ENCODE measurements around the gene CEP83. TPM values are rescaled to one million over a fixed set of nuclear protein-coding genes. Genes with fewer than 3 reads are reported as not detected.

Gene CEP83
- total RNA-seq (10 to 100 TPM; 19.5 to 25.8 TPM), polyA plus RNA-seq (ENCODE audit: insufficient read length in 2 of 2) (10 to 100 TPM; 21.3 to 22.6 TPM)
- long read RNA-seq, donor 1, partial matches to known transcripts = 0 of 1 reads
- long read RNA-seq, donor 1, other reads (novel, unspliced or antisense) = 0 of 1 reads
- long read RNA-seq, donor 2 = 0 reads
- long read RNA-seq, donor 3 = 0 reads
- long read RNA-seq, donor 4, partial matches to known transcripts = 0 of 3 reads
- long read RNA-seq, donor 4, other reads (novel, unspliced or antisense) = 0 of 3 reads

DNA sequence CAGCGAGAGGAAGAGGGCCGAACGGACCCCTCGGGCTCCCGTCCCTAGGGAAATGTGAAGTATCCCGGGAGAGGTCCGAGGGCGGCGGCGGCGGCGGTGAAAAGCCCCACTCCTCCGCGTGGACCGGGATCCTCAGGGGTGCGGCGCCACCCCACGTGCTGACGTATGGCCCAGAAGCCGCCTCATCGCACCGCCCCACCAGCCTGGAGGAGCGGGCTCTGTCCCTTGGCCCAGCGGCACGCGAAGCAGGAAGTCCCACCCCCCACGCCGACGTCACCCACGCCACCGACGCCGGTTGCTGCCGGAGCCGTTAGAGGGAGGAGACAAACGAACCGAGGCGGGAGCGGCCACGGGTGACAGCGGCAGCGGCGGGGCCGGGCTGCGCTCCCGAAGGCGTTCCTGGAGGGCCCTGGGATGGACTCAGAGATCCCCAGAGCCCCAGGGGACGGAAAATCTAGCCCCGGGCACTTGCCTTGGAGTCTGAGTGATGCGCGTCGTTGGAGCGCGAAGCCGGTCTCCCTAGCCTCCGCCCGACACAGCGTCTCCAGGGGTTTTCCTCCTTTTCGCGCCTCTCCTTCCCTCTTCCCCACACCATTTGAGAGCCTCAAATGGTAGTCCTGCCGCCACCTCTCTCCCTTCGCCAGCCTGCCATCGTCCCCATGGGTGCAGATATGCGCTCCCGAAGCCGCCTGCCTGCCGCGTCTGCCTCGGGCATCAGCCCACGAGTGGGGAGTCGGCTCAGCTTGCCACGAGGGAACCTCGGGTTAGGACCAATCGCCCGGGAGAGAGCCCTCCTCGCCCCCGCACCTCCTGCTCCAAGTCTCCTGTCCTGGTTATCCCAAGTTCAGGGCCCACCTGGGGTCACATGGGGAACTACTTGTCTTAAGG lies at the start of gene CEP83:
Gene CEP83, minus strand, starts transcription at position 140 of the 888 bp plus-strand sequence. CDS start 47,377 bp downstream, outside the sequence.
- WGBS (ENCODE audit: insufficient coverage) = under 1% methylated on average over 75 of the region's 77 CpGs
- peak; percentile 80 to 98 (median 90) for DNase-seq (ENCODE audit: low read depth in 4 of 6, low spot score in 6 of 6)
- H3K36me3 ChIP-seq (ENCODE audit: control insufficient read depth, insufficient read depth, low read length) = no peaks in the 10 kb centered on the region
- H3K4me1 ChIP-seq (ENCODE audit: control insufficient read depth, insufficient read depth, low read length) = peaks cover 8% of the 10 kb centered on the region
- no peaks in the 10 kb centered on the region for H3K9me3 ChIP-seq (ENCODE audit: control insufficient read depth, insufficient read depth, low read length)
- H3K27ac ChIP-seq (ENCODE audit: low read depth, low read length) = peak within 1 kb of the TSS; percentile 97
- no peaks in the 10 kb centered on the region for H3K27me3 ChIP-seq (ENCODE audit: control insufficient read depth, insufficient read depth, low read length)
- H3K4me3 ChIP-seq (ENCODE audit: low read depth, low read length) = peak within 1 kb of the TSS; percentile 93

DNA sequence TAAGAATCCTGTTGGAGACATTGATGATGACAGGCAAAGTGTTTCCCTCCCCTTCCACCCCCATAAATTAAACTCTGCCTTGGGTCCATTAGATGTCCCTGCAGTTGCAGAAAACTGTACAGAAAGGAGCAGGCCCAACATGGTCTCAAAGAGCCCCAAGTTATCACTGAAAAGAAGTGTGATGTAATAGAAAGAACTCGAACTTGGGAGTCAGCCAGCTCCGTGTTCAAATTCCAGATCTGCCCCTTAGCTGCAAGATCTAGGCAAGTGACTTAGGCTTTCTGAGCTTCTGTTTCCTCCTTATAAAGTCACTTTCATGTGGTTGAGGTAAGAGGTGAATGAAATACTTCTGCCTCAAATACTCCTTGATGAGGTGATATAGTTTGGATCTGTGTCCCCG lies 49.6 kb upstream of the CEP83 start:
- H3K4me1 ChIP-seq (ENCODE audit: control insufficient read depth, insufficient read depth, low read length) = no peaks in the 10 kb centered on the region
- WGBS (ENCODE audit: insufficient coverage) = 90% methylated on average over 2 of the region's 3 CpGs
- no peaks in the 10 kb centered on the region for H3K27me3 ChIP-seq (ENCODE audit: control insufficient read depth, insufficient read depth, low read length)
- no peak for DNase-seq (ENCODE audit: low read depth in 4 of 6, low spot score in 6 of 6)
- H3K4me3 ChIP-seq (ENCODE audit: low read depth, low read length) = no peak overlapping the region
- H3K9me3 ChIP-seq (ENCODE audit: control insufficient read depth, insufficient read depth, low read length) = no peaks in the 10 kb centered on the region
- H3K27ac ChIP-seq (ENCODE audit: low read depth, low read length) = no peak overlapping the region
- no peaks in the 10 kb centered on the region for H3K36me3 ChIP-seq (ENCODE audit: control insufficient read depth, insufficient read depth, low read length)

DNA sequence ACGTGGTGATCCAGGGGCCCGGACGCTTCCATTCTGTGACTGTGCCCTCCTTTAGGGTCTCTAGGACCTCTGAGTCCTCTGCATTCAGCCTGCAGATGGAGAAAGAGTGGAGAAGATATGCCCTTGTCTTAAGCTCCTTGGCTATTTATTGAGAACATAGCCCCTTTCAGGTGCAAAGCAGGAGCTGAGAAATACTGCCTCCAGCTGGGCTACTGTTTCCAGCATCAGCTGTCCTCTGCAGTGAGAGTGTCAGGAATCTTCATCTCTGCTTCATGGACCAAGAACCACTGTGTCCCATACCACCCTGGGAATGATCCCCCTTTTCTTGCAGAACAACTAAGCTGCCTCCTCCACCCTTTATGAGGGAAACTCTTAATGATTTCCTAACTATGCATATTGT lies 47.8 kb upstream of the CEP83 start:
- Histone ChIP-seq H3K4me1 (ENCODE audit: control insufficient read depth, insufficient read depth, low read length) (no peaks in the 10 kb centered on the region), H3K4me3 (ENCODE audit: low read depth, low read length) (no peak overlapping the region), H3K9me3 (ENCODE audit: control insufficient read depth, insufficient read depth, low read length) (no peaks in the 10 kb centered on the region), H3K36me3 (ENCODE audit: control insufficient read depth, insufficient read depth, low read length) (no peaks in the 10 kb centered on the region), H3K27me3 (ENCODE audit: control insufficient read depth, insufficient read depth, low read length) (no peaks in the 10 kb centered on the region), H3K27ac (ENCODE audit: low read depth, low read length) (no peak overlapping the region)
- WGBS (ENCODE audit: insufficient coverage) = 96% methylated on average over 3 of the region's 3 CpGs
- DNase-seq (ENCODE audit: low read depth in 4 of 6, low spot score in 6 of 6) = no peak

GRCh38 chr12:94504386-94504785 lies 44.7 kb upstream of the CEP83 start:
- Histone ChIP-seq H3K27ac (ENCODE audit: low read depth, low read length) (no peak overlapping the region), H3K27me3 (ENCODE audit: control insufficient read depth, insufficient read depth, low read length) (no peaks in the 10 kb centered on the region), H3K36me3 (ENCODE audit: control insufficient read depth, insufficient read depth, low read length) (no peaks in the 10 kb centered on the region), H3K9me3 (ENCODE audit: control insufficient read depth, insufficient read depth, low read length) (no peaks in the 10 kb centered on the region), H3K4me1 (ENCODE audit: control insufficient read depth, insufficient read depth, low read length) (no peaks in the 10 kb centered on the region), H3K4me3 (ENCODE audit: low read depth, low read length) (no peak overlapping the region)
- WGBS (ENCODE audit: insufficient coverage) = no CpG with 5 or more reads among the region's 1 CpG
- DNase-seq (ENCODE audit: low read depth in 4 of 6, low spot score in 6 of 6) = no peak

GRCh38 chr12:94503619-94504018 lies 44.0 kb upstream of the CEP83 start:
- DNase-seq (ENCODE audit: low read depth in 4 of 6, low spot score in 6 of 6) = no peak
- H3K4me3 ChIP-seq (ENCODE audit: low read depth, low read length) = no peak overlapping the region
- no peaks in the 10 kb centered on the region for H3K4me1 ChIP-seq (ENCODE audit: control insufficient read depth, insufficient read depth, low read length)
- WGBS (ENCODE audit: insufficient coverage) = no CpG with 5 or more reads among the region's 1 CpG
- no peaks in the 10 kb centered on the region for H3K9me3 ChIP-seq (ENCODE audit: control insufficient read depth, insufficient read depth, low read length)
- no peaks in the 10 kb centered on the region for H3K27me3 ChIP-seq (ENCODE audit: control insufficient read depth, insufficient read depth, low read length)
- no peaks in the 10 kb centered on the region for H3K36me3 ChIP-seq (ENCODE audit: control insufficient read depth, insufficient read depth, low read length)
- H3K27ac ChIP-seq (ENCODE audit: low read depth, low read length) = no peak overlapping the region

- no peaks in the 10 kb centered on the region for H3K9me3 ChIP-seq (ENCODE audit: control insufficient read depth, insufficient read depth, low read length)
- WGBS (ENCODE audit: insufficient coverage) = no CpG with 5 or more reads among the region's 3 CpGs
- no peak overlapping the region for H3K4me3 ChIP-seq (ENCODE audit: low read depth, low read length)
- no peaks in the 10 kb centered on the region for H3K36me3 ChIP-seq (ENCODE audit: control insufficient read depth, insufficient read depth, low read length)
- no peak overlapping the region for H3K27ac ChIP-seq (ENCODE audit: low read depth, low read length)
- no peaks in the 10 kb centered on the region for H3K27me3 ChIP-seq (ENCODE audit: control insufficient read depth, insufficient read depth, low read length)
- H3K4me1 ChIP-seq (ENCODE audit: control insufficient read depth, insufficient read depth, low read length) = no peaks in the 10 kb centered on the region
- no peak for DNase-seq (ENCODE audit: low read depth in 4 of 6, low spot score in 6 of 6)
Observed at GRCh38 chr12:94500831-94501567, 41.3 kb upstream of the CEP83 start.

DNA sequence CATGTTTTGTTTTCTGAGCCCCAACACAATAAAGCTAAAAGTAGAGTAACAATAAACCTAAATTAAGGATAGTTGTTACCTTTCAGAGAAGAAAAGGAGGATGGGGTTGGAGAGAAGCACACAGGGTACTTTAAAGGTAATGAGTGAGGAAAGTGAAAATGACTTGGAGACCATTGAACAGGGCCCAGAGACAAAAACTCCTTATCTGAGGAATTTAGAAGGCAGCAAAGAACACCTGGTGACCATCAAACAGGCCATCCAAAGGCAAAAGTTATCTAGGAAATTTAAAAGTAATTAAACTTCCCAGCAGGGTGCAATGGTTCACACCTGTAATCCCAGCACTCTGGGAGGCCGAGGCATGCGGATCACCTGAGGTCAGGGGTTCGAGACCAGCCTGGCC lies 39.0 kb upstream of the CEP83 start:
- WGBS (ENCODE audit: insufficient coverage) = 80% methylated on average over 3 of the region's 3 CpGs
- Histone ChIP-seq H3K4me3 (ENCODE audit: low read depth, low read length) (no peak overlapping the region), H3K36me3 (ENCODE audit: control insufficient read depth, insufficient read depth, low read length) (no peaks in the 10 kb centered on the region), H3K27ac (ENCODE audit: low read depth, low read length) (no peak overlapping the region), H3K9me3 (ENCODE audit: control insufficient read depth, insufficient read depth, low read length) (no peaks in the 10 kb centered on the region), H3K4me1 (ENCODE audit: control insufficient read depth, insufficient read depth, low read length) (no peaks in the 10 kb centered on the region), H3K27me3 (ENCODE audit: control insufficient read depth, insufficient read depth, low read length) (no peaks in the 10 kb centered on the region)
- no peak for DNase-seq (ENCODE audit: low read depth in 4 of 6, low spot score in 6 of 6)

- no peaks in the 10 kb centered on the region for H3K9me3 ChIP-seq (ENCODE audit: control insufficient read depth, insufficient read depth, low read length)
- DNase-seq (ENCODE audit: low read depth in 4 of 6, low spot score in 6 of 6) = no peak
- H3K27me3 ChIP-seq (ENCODE audit: control insufficient read depth, insufficient read depth, low read length) = no peaks in the 10 kb centered on the region
- no peak overlapping the region for H3K4me3 ChIP-seq (ENCODE audit: low read depth, low read length)
- no peaks in the 10 kb centered on the region for H3K36me3 ChIP-seq (ENCODE audit: control insufficient read depth, insufficient read depth, low read length)
- no peak overlapping the region for H3K27ac ChIP-seq (ENCODE audit: low read depth, low read length)
- no peaks in the 10 kb centered on the region for H3K4me1 ChIP-seq (ENCODE audit: control insufficient read depth, insufficient read depth, low read length)
- 91% methylated on average over 8 of the region's 8 CpGs for WGBS (ENCODE audit: insufficient coverage)
Observed at GRCh38 chr12:94498073-94498472, 38.4 kb upstream of the CEP83 start.

- no peaks in the 10 kb centered on the region for H3K4me1 ChIP-seq (ENCODE audit: control insufficient read depth, insufficient read depth, low read length)
- DNase-seq (ENCODE audit: low read depth in 4 of 6, low spot score in 6 of 6) = no peak
- WGBS (ENCODE audit: insufficient coverage) = 82% methylated on average over 3 of the region's 4 CpGs
- no peak overlapping the region for H3K27ac ChIP-seq (ENCODE audit: low read depth, low read length)
- H3K36me3 ChIP-seq (ENCODE audit: control insufficient read depth, insufficient read depth, low read length) = no peaks in the 10 kb centered on the region
- H3K4me3 ChIP-seq (ENCODE audit: low read depth, low read length) = no peak overlapping the region
- H3K9me3 ChIP-seq (ENCODE audit: control insufficient read depth, insufficient read depth, low read length) = no peaks in the 10 kb centered on the region
- no peaks in the 10 kb centered on the region for H3K27me3 ChIP-seq (ENCODE audit: control insufficient read depth, insufficient read depth, low read length)
Observed at GRCh38 chr12:94495445-94496115, 35.9 kb upstream of the CEP83 start.
